MCF 10A (cell line): ENCODE results near the gene FCN2. TPM values are rescaled to one million over a fixed set of nuclear protein-coding genes. Genes with fewer than 3 reads are reported as not detected.

Source experiments
- BruUV-seq: library from RNA; stranded (reverse); fragments of 400-500 nt; replicated peaks from 2 replicates; lab custom pipeline; 2021; lab: Mats Ljungman, UMichigan
- CTCF ChIA-PET: fragments of 300-600 bp; sonication (Branson Sonifier 250); formaldehyde crosslinking; extraction: SDS; loops from one replicate; lab custom pipeline; 2021; ENCODE audit warnings: antibody characterized with exemption, inconsistent platforms; lab: Yijun Ruan, JAX
- POLR2A ChIA-PET: fragments of 300-600, 350-650 bp; sonication (Branson Sonifier 250); formaldehyde crosslinking; extraction: SDS; loops from one replicate; lab custom pipeline; 2020; ENCODE audit warnings: antibody characterized with exemption, inconsistent platforms; lab: Yijun Ruan, JAX
- DNase-seq: peaks from one replicate; pipeline ENCODE4 v3.0.0-alpha.2; 2018; ENCODE audit not compliant: unreplicated experiment
- H3K27ac Mint-ChIP-seq: one replicate; pipeline ENCODE4 v1.8.0; 2022; ENCODE audit warnings: mild to moderate bottlenecking, low read depth, mixed read lengths; ENCODE audit not compliant: unreplicated experiment
- H3K27me3 Mint-ChIP-seq: one replicate; pipeline ENCODE4 v1.8.0; 2022; ENCODE audit warnings: mixed read lengths; ENCODE audit not compliant: insufficient read depth, unreplicated experiment
- H3K36me3 Mint-ChIP-seq: one replicate; pipeline ENCODE4 v1.8.0; 2022; ENCODE audit warnings: mild to moderate bottlenecking, moderate library complexity, mixed read lengths; ENCODE audit not compliant: insufficient read depth, unreplicated experiment
- H3K4me1 Mint-ChIP-seq: one replicate; pipeline ENCODE4 v1.8.0; 2022; ENCODE audit warnings: mixed read lengths; ENCODE audit not compliant: insufficient read depth, unreplicated experiment
- H3K4me3 Mint-ChIP-seq: one replicate; pipeline ENCODE4 v1.8.0; 2022; ENCODE audit warnings: mild to moderate bottlenecking, moderate library complexity, mixed read lengths; ENCODE audit not compliant: unreplicated experiment
- H3K9me3 Mint-ChIP-seq: one replicate; pipeline ENCODE4 v1.8.0; 2022; ENCODE audit warnings: mixed read lengths; ENCODE audit not compliant: unreplicated experiment
- CTCF ChIP-seq: fragments of 200-600 bp; IDR thresholded peaks from one replicate; pipeline ENCODE4 v1.8.0; 2022; ENCODE audit warnings: antibody characterized with exemption, mild to moderate bottlenecking; ENCODE audit not compliant: unreplicated experiment
- intact Hi-C: fragments of 100-400 bp; cut with micrococcal nuclease; formaldehyde crosslinking; loops from 2 replicates; pipeline ENCODE4 v1.14.1; 2022
- total RNA-seq: library from RNA; stranded (reverse); gene quantifications from 2 replicates; pipeline ENCODE4 v1.2.3, GENCODE V29; 2022

FCN2 gene
- total RNA-seq, 1 experiment from 2014 or later: not detected

- Mint-ChIP-seq H3K27ac (no peak overlapping the region), H3K4me3 (no peak overlapping the region), H3K36me3 (no peaks in the 10 kb centered on the region), H3K27me3 (peaks cover 7% of the 10 kb centered on the region), H3K4me1 (peaks cover 19% of the 10 kb centered on the region), H3K9me3 (peaks cover 9% of the 10 kb centered on the region)
- intact Hi-C loops: no loop called here
- no TSS peak for BruUV-seq
- ChIA-PET POLR2A (no interaction called here), CTCF (interaction anchor here (0.7 kb wide), 1 partner anchor 115 kb away, joined by 3 read pairs; no protein-coding TSS in a partner anchor)
- no peak for TF ChIP-seq CTCF
- no peak for DNase-seq
These were observed 17.1 kb downstream of the FCN2 start for GRCh38 chr9:134897584-134898170.

GRCh38 chr9:134898319-134898718, 17.7 kb downstream of the FCN2 start:
- peaks cover 19% of the 10 kb centered on the region for H3K4me1 Mint-ChIP-seq
- intact Hi-C loops: no loop called here
- no peak for TF ChIP-seq CTCF
- ChIA-PET POLR2A (no interaction called here), CTCF (no interaction called here)
- no TSS peak for BruUV-seq
- DNase-seq: no peak
- H3K27me3 Mint-ChIP-seq: peaks cover 14% of the 10 kb centered on the region
- H3K4me3 Mint-ChIP-seq: no peak overlapping the region
- H3K36me3 Mint-ChIP-seq: no peaks in the 10 kb centered on the region
- no peak overlapping the region for H3K27ac Mint-ChIP-seq
- H3K9me3 Mint-ChIP-seq: peaks cover 11% of the 10 kb centered on the region

- no peak overlapping the region for H3K27ac Mint-ChIP-seq
- intact Hi-C loops: no loop called here
- H3K36me3 Mint-ChIP-seq: no peaks in the 10 kb centered on the region
- no peak for DNase-seq
- ChIA-PET CTCF (interaction anchor here (0.7 kb wide), 1 partner anchor 11 kb away, joined by 3 read pairs; no protein-coding TSS in a partner anchor), POLR2A (no interaction called here)
- TF ChIP-seq CTCF: no peak
- peaks cover 22% of the 10 kb centered on the region for H3K27me3 Mint-ChIP-seq
- H3K4me1 Mint-ChIP-seq: peaks cover 19% of the 10 kb centered on the region
- H3K4me3 Mint-ChIP-seq: no peak overlapping the region
- no TSS peak for BruUV-seq
- H3K9me3 Mint-ChIP-seq: peaks cover 17% of the 10 kb centered on the region
These were observed 18.6 kb downstream of the FCN2 start for GRCh38 chr9:134899168-134899567.

GRCh38 chr9:134899818-134900217, 19.2 kb downstream of the FCN2 start:
- peak; percentile 15 for DNase-seq
- intact Hi-C loops: no loop called here
- CTCF ChIA-PET: interaction anchor here (0.6 to 0.7 kb wide), 2 partner anchors 10 to 1751 kb away, joined by 3 read pairs; no protein-coding TSS in a partner anchor
- no peak for TF ChIP-seq CTCF
- peaks cover 17% of the 10 kb centered on the region for H3K9me3 Mint-ChIP-seq
- POLR2A ChIA-PET: interaction anchor here (0.6 kb wide), 1 partner anchor 157 kb away, joined by 3 read pairs; no protein-coding TSS in a partner anchor
- no peak overlapping the region for H3K4me3 Mint-ChIP-seq
- H3K27ac Mint-ChIP-seq: no peak overlapping the region
- H3K4me1 Mint-ChIP-seq: peaks cover 19% of the 10 kb centered on the region
- no TSS peak for BruUV-seq
- H3K36me3 Mint-ChIP-seq: no peaks in the 10 kb centered on the region
- peaks cover 29% of the 10 kb centered on the region for H3K27me3 Mint-ChIP-seq
